HEK293T (cell line): Measurements from ENCODE around the gene LRRK1.

ENCODE experiments used
- CTCF ChIA-PET: fragments of 350-600 bp; formaldehyde crosslinking; extraction: SDS; loops from one replicate; lab custom pipeline; 2021; ENCODE audit warnings: antibody characterized with exemption, inconsistent platforms; lab: Yijun Ruan, JAX
- POLR2A ChIA-PET: fragments of 350-600 bp; formaldehyde crosslinking; extraction: SDS; loops from one replicate; lab custom pipeline; 2020; ENCODE audit warnings: antibody characterized with exemption, inconsistent platforms; lab: Yijun Ruan, JAX
- DNase-seq: peaks from one replicate; pipeline ENCODE4 v3.0.0; 2012; ENCODE audit warnings: mixed read lengths; ENCODE audit errors: extremely low spot score
- ARNT ChIP-seq: fragments of 450-650 bp; IDR thresholded peaks from 2 replicates; pipeline ENCODE4 v1.6.1; 2017; ENCODE audit warnings: mild to moderate bottlenecking
- BHLHE40 ChIP-seq: fragments of 450-650 bp; IDR thresholded peaks from 2 replicates; pipeline ENCODE4 v1.6.1; 2016; ENCODE audit warnings: mild to moderate bottlenecking, moderate library complexity, borderline replicate concordance
- CTBP1 ChIP-seq: fragments of 450-650 bp; IDR thresholded peaks from 2 replicates; pipeline ENCODE4 v1.6.1; 2016; ENCODE audit warnings: borderline replicate concordance
- ELF4 ChIP-seq: fragments of 450-650 bp; IDR thresholded peaks from 2 replicates; pipeline ENCODE4 v1.6.1; 2017; ENCODE audit warnings: antibody characterized with exemption
- FOXA1 ChIP-seq: fragments of 450-650 bp; IDR thresholded peaks from 2 replicates; pipeline ENCODE4 v1.6.1; 2016; ENCODE audit warnings: mild to moderate bottlenecking
- FOXK2 ChIP-seq: fragments of 450-650 bp; IDR thresholded peaks from 2 replicates; pipeline ENCODE4 v1.6.1; 2016; ENCODE audit warnings: mild to moderate bottlenecking
- FOXM1 ChIP-seq: fragments of 450-650 bp; IDR thresholded peaks from 2 replicates; pipeline ENCODE4 v1.6.1; 2017; ENCODE audit warnings: mild to moderate bottlenecking, borderline replicate concordance
- HDGF ChIP-seq: fragments of 450-650 bp; IDR thresholded peaks from 2 replicates; pipeline ENCODE4 v1.6.1; 2017; ENCODE audit warnings: antibody characterized with exemption, borderline replicate concordance
- L3MBTL2 ChIP-seq: fragments of 450-650 bp; conservative IDR thresholded peaks from 2 replicates; pipeline ENCODE4 v1.6.1; 2016; ENCODE audit warnings: mild to moderate bottlenecking
- LEF1 ChIP-seq: fragments of 450-650 bp; IDR thresholded peaks from 2 replicates; pipeline ENCODE4 v1.6.1; 2017; ENCODE audit warnings: mild to moderate bottlenecking, borderline replicate concordance
- NFRKB ChIP-seq: fragments of 450-650 bp; IDR thresholded peaks from 2 replicates; pipeline ENCODE4 v1.6.1; 2016; ENCODE audit warnings: mild to moderate bottlenecking, moderate library complexity
- SP1 ChIP-seq: fragments of 450-650 bp; IDR thresholded peaks from 2 replicates; pipeline ENCODE4 v1.6.1; 2017
- SUZ12 ChIP-seq: fragments of 450-650 bp; IDR thresholded peaks from 2 replicates; pipeline ENCODE4 v1.6.1; 2016; ENCODE audit warnings: mild to moderate bottlenecking
- TARDBP ChIP-seq: fragments of 450-650 bp; IDR thresholded peaks from 2 replicates; pipeline ENCODE4 v1.6.1; 2016
- ZNF384 ChIP-seq: fragments of 450-650 bp; IDR thresholded peaks from 2 replicates; pipeline ENCODE4 v1.6.1; 2016
- TF ChIP-seq, protein P1 (sequence below): fragments of 450-650 bp; IDR thresholded peaks from 2 replicates; pipeline ENCODE4 v1.6.1; 2016

The LRRK1 gene

DNA sequence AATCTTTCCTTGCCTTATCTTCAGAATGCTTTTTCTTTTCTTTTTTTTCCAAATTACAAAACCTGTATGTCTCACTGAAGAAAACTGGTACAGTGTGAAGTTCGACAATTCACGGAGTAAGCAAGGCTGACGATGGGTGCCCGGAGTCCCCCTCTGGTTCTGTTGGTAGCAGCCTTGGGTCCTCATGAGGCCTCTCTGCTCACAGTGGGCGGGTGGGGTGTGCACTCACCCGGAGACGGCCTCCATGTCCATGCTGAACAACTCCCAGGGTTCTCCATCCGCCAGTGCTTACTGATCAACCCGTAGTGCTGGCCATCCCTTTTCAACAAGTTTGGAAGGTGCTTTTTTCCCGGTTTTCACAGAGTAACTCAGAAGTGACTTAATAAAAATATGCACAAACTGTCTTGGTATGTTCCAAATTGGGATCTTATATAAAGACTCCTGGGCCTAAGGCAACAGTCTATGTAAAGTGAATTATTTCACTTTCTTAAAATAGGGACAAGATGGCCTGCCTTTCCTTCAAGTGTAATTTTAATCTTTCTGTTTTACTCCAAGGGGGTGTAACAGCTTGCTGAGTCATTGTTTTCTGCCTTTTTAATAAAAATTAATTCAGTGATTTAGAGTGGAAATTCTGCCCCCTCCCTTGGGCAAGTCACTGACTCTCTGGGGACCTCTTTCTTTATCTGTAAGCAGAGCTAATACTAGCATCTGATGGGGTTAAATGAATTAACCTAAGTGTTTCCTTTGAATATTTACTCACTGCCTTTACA is 23.7 kb downstream of the LRRK1 start:
- TF ChIP-seq, protein P1, sequence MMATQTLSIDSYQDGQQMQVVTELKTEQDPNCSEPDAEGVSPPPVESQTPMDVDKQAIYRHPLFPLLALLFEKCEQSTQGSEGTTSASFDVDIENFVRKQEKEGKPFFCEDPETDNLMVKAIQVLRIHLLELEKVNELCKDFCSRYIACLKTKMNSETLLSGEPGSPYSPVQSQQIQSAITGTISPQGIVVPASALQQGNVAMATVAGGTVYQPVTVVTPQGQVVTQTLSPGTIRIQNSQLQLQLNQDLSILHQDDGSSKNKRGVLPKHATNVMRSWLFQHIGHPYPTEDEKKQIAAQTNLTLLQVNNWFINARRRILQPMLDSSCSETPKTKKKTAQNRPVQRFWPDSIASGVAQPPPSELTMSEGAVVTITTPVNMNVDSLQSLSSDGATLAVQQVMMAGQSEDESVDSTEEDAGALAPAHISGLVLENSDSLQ, result no peak
- TF ChIP-seq L3MBTL2 (no peak), ELF4 (no peak), ZNF384 (no peak), BHLHE40 (no peak), SUZ12 (no peak), HDGF (no peak), TARDBP (no peak), CTBP1 (no peak), LEF1 (no peak), FOXK2 (no peak), FOXM1 (no peak), NFRKB (no peak), SP1 (no peak), ARNT (no peak)
- no peak for DNase-seq
- ChIA-PET POLR2A (no interaction called here), CTCF (interaction anchor here (1.5 kb wide), 1 partner anchor 40 kb away, joined by 4 read pairs; no protein-coding TSS in a partner anchor)

DNA sequence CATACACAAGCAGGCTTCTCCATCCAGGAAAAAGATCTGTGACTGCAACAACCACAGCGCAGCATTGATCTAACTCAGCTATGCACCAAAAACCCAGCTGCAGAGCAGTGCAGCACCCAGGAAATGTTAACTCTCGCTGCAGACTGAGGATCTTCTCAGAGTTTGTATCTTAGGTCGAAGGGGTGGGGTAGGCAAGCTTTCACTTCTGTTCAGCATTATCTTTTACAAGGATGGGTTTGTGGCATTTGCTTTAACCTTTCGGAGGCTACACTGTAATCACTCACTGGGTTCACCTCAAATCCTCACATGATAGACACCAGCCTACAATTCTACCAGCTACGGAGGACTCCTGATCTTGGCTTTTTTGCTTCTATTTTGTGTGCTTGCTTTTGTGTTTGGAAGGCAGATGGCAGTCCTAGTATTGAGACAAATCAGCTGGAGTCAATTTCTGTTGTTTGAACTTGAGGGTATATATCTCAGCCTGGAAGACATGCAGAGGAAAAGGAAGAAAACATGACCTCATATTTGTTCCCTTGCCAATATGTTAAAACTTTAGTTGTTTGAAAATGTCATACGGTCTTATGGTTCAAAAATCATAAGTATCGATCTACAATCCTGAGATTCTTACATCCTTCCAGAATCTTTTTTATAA is 25.2 kb downstream of the LRRK1 start:
- no peak for DNase-seq
- TF ChIP-seq, protein P1, result no peak
- no peak for TF ChIP-seq TARDBP
- CTCF ChIA-PET, result interaction anchor here (0.8 to 0.9 kb wide), 2 partner anchors 64 to 289 kb away, joined by 3 to 4 read pairs; no protein-coding TSS in a partner anchor
- POLR2A ChIA-PET, result no interaction called here

DNA sequence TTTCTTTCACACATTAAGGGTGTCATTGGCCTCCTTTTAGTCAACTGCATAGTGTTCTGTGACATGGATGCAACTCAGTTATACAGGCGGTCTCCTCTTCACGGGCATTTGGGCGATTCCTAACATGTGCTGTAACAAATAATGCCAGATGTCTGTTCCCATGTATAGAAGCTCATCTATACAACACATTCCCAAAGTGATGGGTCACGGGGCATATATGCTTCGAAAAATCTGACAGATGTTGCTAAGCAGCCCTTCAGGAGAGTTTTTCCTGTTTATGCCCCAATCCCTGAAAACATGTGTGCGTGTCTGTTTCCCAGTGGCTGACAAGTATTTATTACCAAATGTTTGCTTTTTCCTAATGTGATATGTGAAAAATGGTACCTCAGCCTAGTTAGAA is 25.8 kb downstream of the LRRK1 start:
- TF ChIP-seq SP1 (no peak), CTBP1 (no peak), ZNF384 (no peak), NFRKB (no peak), BHLHE40 (no peak), FOXA1 (no peak), ARNT (no peak)
- TF ChIP-seq, protein P1, result no peak
- ChIA-PET CTCF (no interaction called here), POLR2A (no interaction called here)
- DNase-seq, result no peak

DNA sequence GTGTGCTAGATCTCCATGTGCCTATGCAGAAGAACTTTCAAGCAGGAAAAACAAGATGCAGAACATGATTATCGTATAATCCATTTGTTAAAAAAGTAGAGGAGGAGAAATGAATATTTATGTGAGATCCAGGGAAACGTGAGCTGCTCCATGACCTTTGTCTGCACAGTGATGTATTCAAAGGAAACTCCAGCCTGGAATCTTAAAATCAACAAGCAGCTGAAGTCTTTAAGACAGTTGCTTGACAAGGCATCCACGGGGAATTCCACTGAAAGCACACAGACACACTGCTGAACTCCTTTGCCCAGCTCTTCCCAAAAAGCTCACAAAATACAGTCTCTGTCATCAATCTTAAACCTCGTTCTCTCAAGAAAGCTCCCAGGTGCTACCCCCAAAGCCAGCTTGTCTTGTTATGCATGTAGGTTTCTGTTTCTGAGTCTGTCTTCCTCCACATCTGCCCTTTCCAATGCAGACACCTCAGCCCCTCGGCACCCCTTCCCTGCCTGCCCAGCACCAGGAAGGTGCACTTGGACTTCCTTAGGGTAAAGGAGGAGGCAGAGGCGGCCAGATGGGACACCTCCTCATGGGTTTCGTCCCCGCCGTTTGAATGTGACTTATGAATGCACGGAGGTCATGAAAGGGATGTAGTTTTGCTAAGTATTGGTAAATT is 28.7 kb downstream of the LRRK1 start:
- CTCF ChIA-PET, result interaction anchor here (0.7 kb wide), 1 partner anchor 61 kb away, joined by 6 read pairs; no protein-coding TSS in a partner anchor
- no peak for DNase-seq
- POLR2A ChIA-PET, result no interaction called here
- TF ChIP-seq ELF4 (no peak), ARNT (no peak), HDGF (no peak), SUZ12 (no peak), NFRKB (no peak), BHLHE40 (no peak)

DNA sequence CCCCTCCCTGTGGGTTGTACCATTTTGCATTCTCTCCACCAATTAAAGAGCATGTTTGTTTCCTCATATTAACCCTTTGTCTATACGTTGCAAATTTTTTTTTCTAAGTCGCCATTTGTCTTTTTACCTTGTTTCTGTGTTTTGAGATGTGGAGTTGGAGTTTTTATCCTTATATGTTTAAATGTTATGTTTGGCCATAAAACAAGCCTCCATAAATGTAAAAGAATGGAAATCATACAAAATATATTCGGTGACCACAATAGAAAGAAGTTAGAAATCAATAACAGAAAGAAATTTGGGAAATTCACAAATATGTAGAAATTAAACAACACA is 29.2 kb downstream of the LRRK1 start:
- TF ChIP-seq NFRKB, result no peak
- no peak for TF ChIP-seq LEF1
- no peak for TF ChIP-seq ARNT
- TF ChIP-seq ELF4, result no peak
- TF ChIP-seq ZNF384, result no peak
- TF ChIP-seq, protein P1, result no peak
- TF ChIP-seq FOXM1, result no peak
- no peak for TF ChIP-seq SP1
- no peak for TF ChIP-seq CTBP1
- no peak for TF ChIP-seq FOXA1
- no peak for TF ChIP-seq TARDBP
- TF ChIP-seq L3MBTL2, result no peak
- TF ChIP-seq BHLHE40, result no peak
- ChIA-PET POLR2A (no interaction called here), CTCF (no interaction called here)
- DNase-seq, result no peak
